H1 (cell line): Measurements from ENCODE around the gene MIS18BP1.

Source experiments
- EP300 ChIP-seq, 2 experiments: IDR thresholded peaks; 1 replicate in 1 of 2; 2 replicates in 1 of 2; pipeline ENCODE4 v1.6.1; 2011 to 2012; ENCODE audit warnings: low read depth in 2 of 2, low read length in 2 of 2, mild to moderate bottlenecking in 2 of 2, borderline replicate concordance in 1 of 2, inconsistent platforms in 1 of 2, moderate library complexity in 1 of 2
- EZH2 ChIP-seq: fragments of 200-600 bp; sonication (generic); IDR thresholded peaks from 2 replicates; pipeline ENCODE4 v1.7.1; 2012; ENCODE audit warnings: low read depth, mild to moderate bottlenecking, moderate library complexity, low read length, inconsistent platforms; ENCODE audit not compliant: severe bottlenecking
- GABPA ChIP-seq: IDR thresholded peaks from 2 replicates; pipeline ENCODE4 v1.6.1; 2011; ENCODE audit warnings: mild to moderate bottlenecking, low read length, moderate library complexity, borderline replicate concordance; ENCODE audit not compliant: insufficient read depth
- KDM1A ChIP-seq: fragments of 200-600, 300-600 bp; sonication (generic); IDR thresholded peaks from 2 replicates; pipeline ENCODE4 v1.7.1; 2016; ENCODE audit warnings: mild to moderate bottlenecking, low read length, borderline replicate concordance
- POLR2AphosphoS5 ChIP-seq: IDR thresholded peaks from 2 replicates; pipeline ENCODE4 v1.6.1; 2011; ENCODE audit warnings: low read depth, low read length
- SAP30 ChIP-seq: fragments of 300-600 bp; sonication (generic); IDR thresholded peaks from 2 replicates; pipeline ENCODE4 v1.7.1; 2012; ENCODE audit warnings: low read length, moderate library complexity, mild to moderate bottlenecking, inconsistent platforms; ENCODE audit not compliant: insufficient read depth, insufficient replicate concordance
- SRF ChIP-seq: IDR thresholded peaks from 2 replicates; pipeline ENCODE4 v1.6.1; 2011; ENCODE audit warnings: mild to moderate bottlenecking, low read depth, low read length, moderate library complexity
- TF ChIP-seq, protein P1 (sequence below), 3 experiments: IDR thresholded peaks; 1 replicate in 2 of 3; 2 replicates in 1 of 3; pipeline versions ENCODE4 v1.5.1 to v1.6.1; 2011; ENCODE audit warnings: low read length in 3 of 3, mild to moderate bottlenecking in 3 of 3, inconsistent platforms in 2 of 3, low read depth in 1 of 3, moderate library complexity in 1 of 3; ENCODE audit not compliant: insufficient read depth in 1 of 3; ENCODE audit errors: control extremely low read depth in 1 of 3
- TF ChIP-seq, protein P2 (sequence below): IDR thresholded peaks from 2 replicates; pipeline ENCODE4 v1.6.1; 2012; ENCODE audit warnings: inconsistent platforms
- TF ChIP-seq, protein P3 (sequence below): IDR thresholded peaks from 2 replicates; pipeline ENCODE4 v1.6.1; 2012; ENCODE audit warnings: low read length, inconsistent platforms

DNA sequence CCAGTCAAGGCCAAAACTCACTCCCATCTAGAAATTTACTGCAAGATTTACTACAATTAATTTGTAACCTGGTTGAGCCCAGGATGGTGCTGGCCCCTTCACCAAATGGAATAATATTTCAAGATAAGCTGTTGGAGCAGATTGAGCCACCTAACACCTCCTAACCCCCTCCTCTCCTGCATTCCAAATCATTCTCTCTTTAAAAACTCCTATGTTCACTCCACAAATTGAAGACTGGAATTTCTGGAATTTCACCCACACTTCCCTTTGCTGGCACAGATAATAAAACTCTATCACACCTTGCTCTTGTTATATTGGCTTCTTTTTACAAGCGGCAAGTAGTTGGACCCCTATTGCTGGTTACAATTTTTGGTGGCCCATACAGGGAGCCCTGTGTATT is 41.7 kb downstream of the MIS18BP1 start:
- TF ChIP-seq, protein P1, sequence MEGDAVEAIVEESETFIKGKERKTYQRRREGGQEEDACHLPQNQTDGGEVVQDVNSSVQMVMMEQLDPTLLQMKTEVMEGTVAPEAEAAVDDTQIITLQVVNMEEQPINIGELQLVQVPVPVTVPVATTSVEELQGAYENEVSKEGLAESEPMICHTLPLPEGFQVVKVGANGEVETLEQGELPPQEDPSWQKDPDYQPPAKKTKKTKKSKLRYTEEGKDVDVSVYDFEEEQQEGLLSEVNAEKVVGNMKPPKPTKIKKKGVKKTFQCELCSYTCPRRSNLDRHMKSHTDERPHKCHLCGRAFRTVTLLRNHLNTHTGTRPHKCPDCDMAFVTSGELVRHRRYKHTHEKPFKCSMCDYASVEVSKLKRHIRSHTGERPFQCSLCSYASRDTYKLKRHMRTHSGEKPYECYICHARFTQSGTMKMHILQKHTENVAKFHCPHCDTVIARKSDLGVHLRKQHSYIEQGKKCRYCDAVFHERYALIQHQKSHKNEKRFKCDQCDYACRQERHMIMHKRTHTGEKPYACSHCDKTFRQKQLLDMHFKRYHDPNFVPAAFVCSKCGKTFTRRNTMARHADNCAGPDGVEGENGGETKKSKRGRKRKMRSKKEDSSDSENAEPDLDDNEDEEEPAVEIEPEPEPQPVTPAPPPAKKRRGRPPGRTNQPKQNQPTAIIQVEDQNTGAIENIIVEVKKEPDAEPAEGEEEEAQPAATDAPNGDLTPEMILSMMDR (IDR thresholded peaks at IDR 0.05; ENCODE audit: control extremely low read depth in 1 of 3, insufficient read depth in 1 of 3, low read depth in 1 of 3, low read length in 3 of 3), result no peak
- TF ChIP-seq SAP30 (no peak), POLR2AphosphoS5 (no peak), EP300 (IDR thresholded peaks at IDR 0.05; ENCODE audit: borderline replicate concordance in 1 of 2, low read depth in 2 of 2, low read length in 2 of 2) (no peak), EZH2 (no peak), SRF (no peak), GABPA (no peak), KDM1A (no peak)
- TF ChIP-seq, protein P2, sequence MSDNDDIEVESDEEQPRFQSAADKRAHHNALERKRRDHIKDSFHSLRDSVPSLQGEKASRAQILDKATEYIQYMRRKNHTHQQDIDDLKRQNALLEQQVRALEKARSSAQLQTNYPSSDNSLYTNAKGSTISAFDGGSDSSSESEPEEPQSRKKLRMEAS, result no peak
- TF ChIP-seq, protein P3, sequence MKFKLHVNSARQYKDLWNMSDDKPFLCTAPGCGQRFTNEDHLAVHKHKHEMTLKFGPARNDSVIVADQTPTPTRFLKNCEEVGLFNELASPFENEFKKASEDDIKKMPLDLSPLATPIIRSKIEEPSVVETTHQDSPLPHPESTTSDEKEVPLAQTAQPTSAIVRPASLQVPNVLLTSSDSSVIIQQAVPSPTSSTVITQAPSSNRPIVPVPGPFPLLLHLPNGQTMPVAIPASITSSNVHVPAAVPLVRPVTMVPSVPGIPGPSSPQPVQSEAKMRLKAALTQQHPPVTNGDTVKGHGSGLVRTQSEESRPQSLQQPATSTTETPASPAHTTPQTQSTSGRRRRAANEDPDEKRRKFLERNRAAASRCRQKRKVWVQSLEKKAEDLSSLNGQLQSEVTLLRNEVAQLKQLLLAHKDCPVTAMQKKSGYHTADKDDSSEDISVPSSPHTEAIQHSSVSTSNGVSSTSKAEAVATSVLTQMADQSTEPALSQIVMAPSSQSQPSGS, result no peak
